SU-DHL-6 (cell line): ENCODE results near the gene RELL1.

Experiments
- CTCF ChIP-seq: fragments of 200-600 bp; sonication (generic); IDR thresholded peaks from one replicate; pipeline ENCODE4 v1.5.1; 2017; ENCODE audit warnings: antibody characterized with exemption, mild to moderate bottlenecking, low read length, moderate library complexity; ENCODE audit not compliant: insufficient read depth, poor library complexity, severe bottlenecking
- EZH2phosphoT487 ChIP-seq: fragments of 200-600 bp; sonication (generic), shearing (Covaris generic); conservative IDR thresholded peaks from 2 replicates; pipeline ENCODE4 v1.6.1; 2018; ENCODE audit warnings: mild to moderate bottlenecking, antibody characterized with exemption, low read length, moderate library complexity, mixed read lengths

DNA sequence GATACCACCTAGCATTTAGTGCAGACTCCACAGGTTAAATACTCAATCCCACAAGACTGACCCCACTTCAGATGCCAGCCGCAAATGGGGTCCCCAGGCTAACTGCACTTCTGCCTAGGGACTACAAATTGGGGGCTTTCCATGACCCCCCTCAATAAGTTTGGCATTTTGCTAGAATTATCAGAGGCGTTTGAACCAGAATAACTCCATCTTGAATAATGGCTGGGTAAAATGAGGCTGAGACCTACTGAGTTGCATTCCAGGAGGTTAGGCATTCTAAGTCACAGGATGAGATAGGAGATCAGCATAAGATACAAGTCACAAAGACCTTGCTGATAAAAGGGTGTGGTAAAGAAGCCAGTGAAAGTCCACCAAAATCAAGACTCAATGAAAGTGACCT lies 15.1 kb downstream of the RELL1 start:
- TF ChIP-seq CTCF (no peak), EZH2phosphoT487 (no peak)
